ENCODE measurements around the gene APCDD1L.

GRCh38 chr20:58503668-58504067, 11.5 kb downstream of the APCDD1L start:
- no peak for TF ChIP-seq POLR2A (IDR thresholded peaks at IDR 0.05; ENCODE audit: low read depth, low read length)
- TF ChIP-seq POLR2AphosphoS5 (IDR thresholded peaks at IDR 0.05; ENCODE audit: low read depth, low read length): no peak
- TF ChIP-seq TAF1 (IDR thresholded peaks at IDR 0.05; ENCODE audit: low read depth, low read length): no peak
- TF ChIP-seq SPI1 (IDR thresholded peaks at IDR 0.05; ENCODE audit: low read depth, low read length): no peak
- TF ChIP-seq PAX5 (IDR thresholded peaks at IDR 0.05; ENCODE audit: insufficient read depth, low read length, severe bottlenecking): no peak
- no peak for TF ChIP-seq POU2F2 (IDR thresholded peaks at IDR 0.05; ENCODE audit: low read depth, low read length)

All from GM12891 (cell line).